Measurements from ENCODE around the gene LAG3.

The LAG3 gene

GRCh38 chr12:6772726-6773589, 638 bp downstream of the LAG3 start:
- DNase-seq (ENCODE audit: low read depth), result no peak

- DNase-seq (ENCODE audit: low read depth), result no peak
Observed at GRCh38 chr12:6773590-6774351, 1.5 kb downstream of the LAG3 start.

GRCh38 chr12:6774499-6775062, 2.3 kb downstream of the LAG3 start:
- DNase-seq (ENCODE audit: low read depth), result no peak

- no peak for DNase-seq (ENCODE audit: low read depth)
Observed at GRCh38 chr12:6775185-6776174, 3.2 kb downstream of the LAG3 start.

GRCh38 chr12:6777386-6777785, 5.1 kb downstream of the LAG3 start:
- DNase-seq (ENCODE audit: low read depth), result no peak

- DNase-seq (ENCODE audit: low read depth), result no peak
Observed at GRCh38 chr12:6778217-6778573, 5.9 kb downstream of the LAG3 start.

GRCh38 chr12:6778574-6779550, 6.5 kb downstream of the LAG3 start:
- DNase-seq (ENCODE audit: low read depth), result peak; percentile 75

GRCh38 chr12:6779708-6780432, 7.5 kb downstream of the LAG3 start:
- no peak for DNase-seq (ENCODE audit: low read depth)

GRCh38 chr12:6780573-6780972, 8.3 kb downstream of the LAG3 start:
- DNase-seq (ENCODE audit: low read depth), result no peak

- DNase-seq (ENCODE audit: low read depth), result no peak
Observed at GRCh38 chr12:6782119-6782518, 9.8 kb downstream of the LAG3 start.

- no peak for DNase-seq (ENCODE audit: low read depth)
Observed at GRCh38 chr12:6782850-6783566, 10.7 kb downstream of the LAG3 start.

GRCh38 chr12:6783828-6784227, 11.5 kb downstream of the LAG3 start:
- DNase-seq (ENCODE audit: low read depth), result no peak

GRCh38 chr12:6784296-6784695, 12.0 kb downstream of the LAG3 start:
- no peak for DNase-seq (ENCODE audit: low read depth)

GRCh38 chr12:6784761-6785160, 12.4 kb downstream of the LAG3 start:
- no peak for DNase-seq (ENCODE audit: low read depth)

GRCh38 chr12:6786416-6787094, 14.2 kb downstream of the LAG3 start:
- DNase-seq (ENCODE audit: low read depth), result no peak

GRCh38 chr12:6787309-6787708, 15.0 kb downstream of the LAG3 start:
- no peak for DNase-seq (ENCODE audit: low read depth)

- no peak for DNase-seq (ENCODE audit: low read depth)
Observed at GRCh38 chr12:6788972-6789924, 16.9 kb downstream of the LAG3 start, which contains the start of gene CD4. TSS of gene CD4 (plus strand) at chr12:6789528. CDS start at chr12:6800139, 10,611 bp downstream.
